Heart left ventricle (tissue), 13 donors: ENCODE results near the gene GPD1.

ENCODE experiments used
- POLR2A ChIP-seq, 2 donors: fragments of 450-650 bp; IDR thresholded peaks; one replicate each; pipeline ENCODE4 v1.6.1; 2017; ENCODE audit warnings: antibody characterized with exemption in 2 of 2, mild to moderate bottlenecking in 2 of 2, moderate library complexity in 2 of 2
- TF ChIP-seq, protein P1 (sequence below), 12 donors: fragments of 200-600 bp; sonication (generic) in 4 of 12; IDR thresholded peaks; one replicate each; pipeline versions ENCODE4 v1.5.0 to v1.8.0; 2018 to 2022; ENCODE audit warnings: antibody characterized with exemption in 12 of 12, mild to moderate bottlenecking in 5 of 12
- donor health status: ischemic (EF 13 %, LVEDD 7.1; RV severe dilation, severe dysfunction).
- donor health status: DM: no; HTN: yes; CAD: no.
- donor health status: DM: no; HTN: no; CAD: no.
- donor health status: ischemic (EF 25% LVEDD 6.9; RV normal size, moderate dysfunction).
- donor health status: ischemic (EF 25% LVEDD 5.7; RV mildly dilated, moderate dysfunction).
- donor health status: ischemic (EF 35%, LVEDD 5.7; RV mildly dilated, moderate dysfunction).
- donor health status: nonischemic (EF 11% LVEDD 7.7; RV severe dilation, severe dysfunction).
- donor health status: DM: yes; HTN: yes; CAD: no.
- donor health status: PGD.
- donor health status: ischemic (EF 29% LVEDD 5.4; RV normal size, mild dysfunction).
- donor health status: nonischemic (EF 23%, LVEDD 6.1; RV moderate dilation, normal function).

DNA sequence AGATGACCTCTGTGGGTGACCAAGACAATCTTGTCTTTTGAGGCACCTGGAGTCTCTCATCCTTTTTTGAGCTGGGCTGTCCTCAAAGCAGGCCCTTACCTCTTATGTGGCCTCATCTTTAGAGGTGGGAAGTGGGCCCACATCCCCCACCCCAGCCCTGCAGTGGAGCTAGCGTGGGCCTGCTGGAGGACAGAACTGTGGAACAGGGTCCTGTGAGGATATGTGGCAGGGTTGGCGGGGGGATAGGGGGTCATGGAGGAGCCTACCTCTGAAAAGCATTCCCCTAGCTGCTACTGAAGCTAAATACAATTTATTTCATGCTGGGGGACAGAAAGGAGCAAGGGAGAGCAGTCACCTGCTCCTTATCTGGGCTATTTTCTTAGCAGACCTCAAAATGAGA lies 457 bp upstream of the GPD1 start:
- TF ChIP-seq, protein P1, sequence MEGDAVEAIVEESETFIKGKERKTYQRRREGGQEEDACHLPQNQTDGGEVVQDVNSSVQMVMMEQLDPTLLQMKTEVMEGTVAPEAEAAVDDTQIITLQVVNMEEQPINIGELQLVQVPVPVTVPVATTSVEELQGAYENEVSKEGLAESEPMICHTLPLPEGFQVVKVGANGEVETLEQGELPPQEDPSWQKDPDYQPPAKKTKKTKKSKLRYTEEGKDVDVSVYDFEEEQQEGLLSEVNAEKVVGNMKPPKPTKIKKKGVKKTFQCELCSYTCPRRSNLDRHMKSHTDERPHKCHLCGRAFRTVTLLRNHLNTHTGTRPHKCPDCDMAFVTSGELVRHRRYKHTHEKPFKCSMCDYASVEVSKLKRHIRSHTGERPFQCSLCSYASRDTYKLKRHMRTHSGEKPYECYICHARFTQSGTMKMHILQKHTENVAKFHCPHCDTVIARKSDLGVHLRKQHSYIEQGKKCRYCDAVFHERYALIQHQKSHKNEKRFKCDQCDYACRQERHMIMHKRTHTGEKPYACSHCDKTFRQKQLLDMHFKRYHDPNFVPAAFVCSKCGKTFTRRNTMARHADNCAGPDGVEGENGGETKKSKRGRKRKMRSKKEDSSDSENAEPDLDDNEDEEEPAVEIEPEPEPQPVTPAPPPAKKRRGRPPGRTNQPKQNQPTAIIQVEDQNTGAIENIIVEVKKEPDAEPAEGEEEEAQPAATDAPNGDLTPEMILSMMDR (IDR thresholded peaks at IDR 0.05): no peak
- no peak for TF ChIP-seq POLR2A (IDR thresholded peaks at IDR 0.05)
